Activated naive CD8-positive, alpha-beta T cell (primary cell): Measurements from ENCODE around the gene PAK5.

ENCODE experiments used
- H3K27ac Mint-ChIP-seq: one replicate; pipeline ENCODE4 v1.8.0; 2021; ENCODE audit warnings: mixed read lengths
- H3K27me3 Mint-ChIP-seq: one replicate; pipeline ENCODE4 v1.8.0; 2021; ENCODE audit warnings: mixed read lengths
- H3K36me3 Mint-ChIP-seq: one replicate; pipeline ENCODE4 v1.8.0; 2021; ENCODE audit warnings: mixed read lengths
- H3K4me1 Mint-ChIP-seq: one replicate; pipeline ENCODE4 v1.8.0; 2021; ENCODE audit warnings: low read depth, mixed read lengths
- H3K4me3 Mint-ChIP-seq: one replicate; pipeline ENCODE4 v1.8.0; 2021; ENCODE audit warnings: mild to moderate bottlenecking, mixed read lengths
- H3K9me3 Mint-ChIP-seq: one replicate; pipeline ENCODE4 v1.8.0; 2021; ENCODE audit warnings: low read depth, mixed read lengths

PAK5 gene

DNA sequence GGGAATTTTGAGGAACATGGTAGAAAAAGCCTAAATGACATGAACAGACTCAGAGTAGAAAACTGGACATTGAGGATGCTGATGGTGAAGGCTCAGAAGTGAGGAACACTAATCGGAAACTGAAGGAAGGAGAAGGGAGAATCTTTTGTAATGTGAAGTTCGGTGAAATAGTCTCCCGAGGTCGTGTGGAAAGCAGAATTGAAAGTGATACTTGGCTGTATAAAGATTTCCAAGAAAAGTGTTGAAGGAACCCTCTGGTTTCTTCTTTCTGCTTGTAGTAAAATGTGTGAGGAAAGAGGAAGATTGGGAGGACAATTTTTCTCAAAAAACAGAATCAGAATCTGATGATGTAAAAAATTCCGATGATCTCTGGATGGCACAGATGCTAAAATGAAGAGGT, 209.0 kb downstream of the PAK5 start:
- H3K27me3 Mint-ChIP-seq = peaks cover 5% of the 10 kb centered on the region
- no peaks in the 10 kb centered on the region for H3K4me1 Mint-ChIP-seq
- H3K36me3 Mint-ChIP-seq = no peaks in the 10 kb centered on the region
- H3K4me3 Mint-ChIP-seq = no peak overlapping the region
- no peak overlapping the region for H3K27ac Mint-ChIP-seq
- H3K9me3 Mint-ChIP-seq = no peaks in the 10 kb centered on the region

DNA sequence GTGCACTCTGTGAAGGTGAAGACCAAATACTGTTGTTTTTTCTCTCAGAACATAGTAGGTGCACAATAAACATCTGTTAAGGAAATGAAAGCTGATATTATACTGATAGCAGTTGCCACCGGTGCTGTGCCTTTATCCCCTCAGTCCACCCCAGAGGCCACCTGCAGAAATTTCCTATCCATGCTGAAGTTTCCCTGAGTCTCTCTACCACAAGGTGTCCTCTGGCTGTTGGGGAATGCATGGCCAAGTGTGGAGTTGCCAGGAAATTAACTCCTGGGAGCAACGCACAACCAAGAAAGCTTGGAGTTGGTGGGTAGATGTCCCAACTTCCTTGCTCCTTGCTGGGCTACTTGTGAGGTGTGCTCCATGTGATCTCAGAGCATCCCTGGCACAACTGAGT, 210.3 kb downstream of the PAK5 start:
- H3K4me3 Mint-ChIP-seq = no peak overlapping the region
- H3K27me3 Mint-ChIP-seq = peaks cover 5% of the 10 kb centered on the region
- no peak overlapping the region for H3K27ac Mint-ChIP-seq
- H3K36me3 Mint-ChIP-seq = no peaks in the 10 kb centered on the region
- no peaks in the 10 kb centered on the region for H3K9me3 Mint-ChIP-seq
- H3K4me1 Mint-ChIP-seq = no peaks in the 10 kb centered on the region

DNA sequence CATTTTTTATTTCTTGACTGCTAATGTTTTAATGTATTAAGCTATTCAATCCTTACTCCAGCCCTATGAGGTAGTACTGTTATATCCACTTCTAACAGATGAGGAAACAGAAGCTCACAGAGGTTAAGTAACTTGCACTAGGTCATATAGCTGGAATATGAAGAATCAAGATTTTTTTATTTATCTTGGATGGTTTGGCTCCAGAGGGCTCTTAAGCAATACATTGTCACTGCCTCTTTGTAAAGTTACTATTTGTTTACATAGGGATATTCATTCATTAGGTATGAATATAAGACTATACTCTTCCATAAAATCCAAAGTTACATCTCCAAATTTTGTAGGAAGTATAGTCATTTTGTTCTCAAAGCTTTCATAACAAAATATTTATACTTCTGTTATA, 210.7 kb downstream of the PAK5 start:
- no peaks in the 10 kb centered on the region for H3K9me3 Mint-ChIP-seq
- no peaks in the 10 kb centered on the region for H3K36me3 Mint-ChIP-seq
- peaks cover 5% of the 10 kb centered on the region for H3K27me3 Mint-ChIP-seq
- no peaks in the 10 kb centered on the region for H3K4me1 Mint-ChIP-seq
- no peak overlapping the region for H3K27ac Mint-ChIP-seq
- no peak overlapping the region for H3K4me3 Mint-ChIP-seq

GRCh38 chr20:9627219-9627618, 211.7 kb downstream of the PAK5 start:
- H3K9me3 Mint-ChIP-seq = no peaks in the 10 kb centered on the region
- no peaks in the 10 kb centered on the region for H3K4me1 Mint-ChIP-seq
- peaks cover 5% of the 10 kb centered on the region for H3K27me3 Mint-ChIP-seq
- H3K27ac Mint-ChIP-seq = no peak overlapping the region
- H3K36me3 Mint-ChIP-seq = no peaks in the 10 kb centered on the region
- H3K4me3 Mint-ChIP-seq = no peak overlapping the region

DNA sequence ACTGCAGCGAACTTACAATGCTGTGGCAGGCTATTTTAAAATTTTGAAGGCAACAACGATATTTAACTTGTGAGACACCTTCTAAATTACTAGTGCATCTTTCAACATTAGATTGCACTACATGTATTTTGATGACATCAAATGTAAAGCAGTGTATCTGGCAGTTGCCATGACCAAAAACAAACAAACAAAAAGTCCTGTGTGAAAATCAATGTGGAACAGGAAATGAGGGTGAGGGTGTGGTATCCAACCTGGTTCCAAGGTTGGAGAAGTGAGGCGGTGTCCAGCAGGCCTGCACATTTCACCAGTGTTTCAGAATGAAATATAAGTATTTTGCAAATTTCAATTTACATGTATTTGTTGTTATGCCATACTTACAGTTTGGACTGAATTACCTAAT, 212.5 kb downstream of the PAK5 start:
- Mint-ChIP-seq H3K27me3 (peaks cover 5% of the 10 kb centered on the region), H3K27ac (no peak overlapping the region), H3K4me3 (no peak overlapping the region), H3K4me1 (no peaks in the 10 kb centered on the region), H3K36me3 (no peaks in the 10 kb centered on the region), H3K9me3 (no peaks in the 10 kb centered on the region)

GRCh38 chr20:9617940-9618339, 220.9 kb downstream of the PAK5 start:
- H3K36me3 Mint-ChIP-seq = no peaks in the 10 kb centered on the region
- H3K4me3 Mint-ChIP-seq = no peak overlapping the region
- no peaks in the 10 kb centered on the region for H3K9me3 Mint-ChIP-seq
- H3K27me3 Mint-ChIP-seq = peaks cover 11% of the 10 kb centered on the region
- no peak overlapping the region for H3K27ac Mint-ChIP-seq
- H3K4me1 Mint-ChIP-seq = no peaks in the 10 kb centered on the region

- Mint-ChIP-seq H3K9me3 (no peaks in the 10 kb centered on the region), H3K4me1 (no peaks in the 10 kb centered on the region), H3K27ac (no peak overlapping the region), H3K27me3 (peaks cover 11% of the 10 kb centered on the region), H3K36me3 (no peaks in the 10 kb centered on the region), H3K4me3 (no peak overlapping the region)
Observed at GRCh38 chr20:9616833-9617461, 221.9 kb downstream of the PAK5 start.

- peaks cover 11% of the 10 kb centered on the region for H3K27me3 Mint-ChIP-seq
- no peak overlapping the region for H3K27ac Mint-ChIP-seq
- H3K4me3 Mint-ChIP-seq = no peak overlapping the region
- no peaks in the 10 kb centered on the region for H3K4me1 Mint-ChIP-seq
- H3K9me3 Mint-ChIP-seq = no peaks in the 10 kb centered on the region
- no peaks in the 10 kb centered on the region for H3K36me3 Mint-ChIP-seq
Observed at GRCh38 chr20:9616455-9616805, 222.4 kb downstream of the PAK5 start.

DNA sequence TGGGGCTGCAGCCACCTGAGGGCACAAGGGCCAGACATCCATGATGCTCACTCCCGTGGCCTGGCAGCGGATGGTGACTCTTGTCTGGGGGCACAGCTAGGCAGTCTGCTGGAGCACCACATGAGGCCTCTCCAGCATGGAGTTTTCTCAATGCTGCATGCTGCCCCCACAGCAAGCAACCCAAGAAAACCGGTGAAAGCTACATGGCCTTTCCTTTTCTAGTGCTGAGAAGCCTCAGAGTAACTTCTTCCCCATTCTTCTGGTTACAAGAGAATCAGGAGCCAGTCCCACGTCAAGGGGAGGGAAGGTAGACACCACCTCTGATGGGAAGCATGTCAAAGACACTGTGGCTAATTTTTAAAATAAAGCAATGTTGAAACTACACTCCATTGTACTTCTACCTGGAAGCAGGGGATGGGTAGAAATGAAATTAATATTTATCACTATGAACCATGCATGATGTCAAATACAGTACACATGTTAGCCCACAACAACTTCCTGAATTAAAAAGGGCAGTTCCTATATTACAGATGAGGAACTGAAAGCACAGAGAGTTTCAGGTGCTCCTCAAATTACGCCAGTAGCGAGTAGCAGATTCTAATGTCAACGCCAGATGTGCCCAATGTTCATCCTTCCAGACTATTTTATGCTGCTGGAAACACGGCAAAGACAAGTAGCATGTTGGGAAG, 223.0 kb downstream of the PAK5 start:
- H3K27me3 Mint-ChIP-seq = peaks cover 11% of the 10 kb centered on the region
- no peak overlapping the region for H3K27ac Mint-ChIP-seq
- H3K36me3 Mint-ChIP-seq = no peaks in the 10 kb centered on the region
- H3K4me1 Mint-ChIP-seq = no peaks in the 10 kb centered on the region
- no peaks in the 10 kb centered on the region for H3K9me3 Mint-ChIP-seq
- H3K4me3 Mint-ChIP-seq = no peak overlapping the region

DNA sequence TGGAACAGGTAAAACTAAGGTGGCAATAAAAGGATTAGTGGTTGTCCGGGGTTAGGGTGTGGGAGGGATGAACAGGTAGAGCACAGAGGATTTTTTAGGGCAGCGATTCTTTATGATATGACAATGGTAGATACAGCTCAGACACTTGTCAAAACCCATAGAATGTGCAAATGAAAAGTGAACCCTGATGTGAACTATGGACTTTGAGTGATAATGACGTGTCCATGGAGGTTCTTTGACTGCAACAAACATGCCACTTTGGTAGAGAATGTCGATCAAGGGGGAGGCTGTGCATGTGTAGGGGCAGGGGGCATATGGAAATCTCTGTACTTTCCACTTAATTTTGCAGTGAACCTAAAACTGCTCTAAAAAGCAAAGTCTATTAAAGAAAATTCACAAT, 223.8 kb downstream of the PAK5 start:
- Mint-ChIP-seq H3K4me1 (no peaks in the 10 kb centered on the region), H3K4me3 (no peak overlapping the region), H3K27me3 (peaks cover 11% of the 10 kb centered on the region), H3K9me3 (no peaks in the 10 kb centered on the region), H3K36me3 (no peaks in the 10 kb centered on the region), H3K27ac (no peak overlapping the region)

DNA sequence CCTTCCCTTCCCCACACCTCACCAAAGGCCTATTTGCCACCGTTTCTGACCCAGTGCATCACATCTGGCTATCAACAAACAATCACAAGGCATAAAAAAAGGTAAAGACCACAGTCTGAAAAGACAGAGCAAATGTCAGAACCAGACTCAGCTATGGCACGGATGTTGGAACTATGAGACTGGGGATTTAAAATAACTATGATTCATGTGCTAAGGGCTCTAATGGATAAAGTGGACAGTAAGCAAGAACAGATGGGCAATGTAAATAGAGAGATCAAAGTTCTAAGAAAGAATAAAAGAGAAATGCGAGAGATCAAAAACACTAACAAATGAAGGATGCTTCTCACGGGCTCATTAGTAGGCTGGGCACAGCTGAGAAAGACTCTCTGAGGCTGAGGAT, 225.0 kb downstream of the PAK5 start:
- Mint-ChIP-seq H3K27me3 (peaks cover 2% of the 10 kb centered on the region), H3K4me3 (no peak overlapping the region)

DNA sequence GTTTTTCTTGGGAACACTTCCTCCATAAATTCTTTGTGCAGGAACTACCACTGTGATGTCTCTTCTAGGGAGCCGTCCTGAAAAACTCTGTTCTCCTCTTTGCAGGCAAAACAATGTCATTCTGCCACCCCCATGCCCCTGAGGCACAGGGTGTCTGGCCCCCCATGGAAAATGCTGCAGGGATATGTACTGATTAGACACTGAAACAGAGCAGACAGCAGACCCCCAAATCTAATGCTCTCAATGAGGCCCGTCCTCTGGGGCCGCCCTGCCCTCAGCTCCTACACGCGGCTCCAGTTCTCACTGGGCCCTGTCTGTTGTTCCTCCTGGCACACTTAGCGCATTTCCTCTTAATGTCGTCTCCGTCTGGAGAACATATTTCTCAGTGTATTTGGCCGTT, 227.0 kb downstream of the PAK5 start:
- no peak overlapping the region for H3K27ac Mint-ChIP-seq

More for the DNA sequence above, 225.0 kb downstream of the PAK5 start:
- no peak overlapping the region for H3K27ac Mint-ChIP-seq
- no peaks in the 10 kb centered on the region for H3K9me3 Mint-ChIP-seq
- H3K36me3 Mint-ChIP-seq = no peaks in the 10 kb centered on the region
- H3K4me1 Mint-ChIP-seq = no peaks in the 10 kb centered on the region

DNA sequence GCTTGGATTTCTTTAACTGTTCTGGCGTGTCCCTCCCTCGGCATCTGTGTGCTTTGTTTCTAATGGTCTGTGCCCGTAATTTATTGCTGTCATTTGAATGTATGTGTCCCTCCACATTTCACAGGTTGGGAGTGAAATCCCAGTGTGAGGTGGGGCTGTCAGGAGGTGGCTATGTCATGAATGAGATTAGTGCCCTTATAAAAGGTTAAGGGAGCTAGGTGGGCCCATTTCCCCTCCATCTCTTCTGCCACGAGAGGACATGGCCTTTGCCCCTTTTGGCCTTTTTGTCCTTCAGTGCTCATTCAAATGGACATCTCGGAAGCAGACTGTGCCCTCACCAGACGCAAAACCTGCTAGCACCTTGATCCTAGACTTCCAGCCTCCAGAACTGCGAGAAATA, 228.2 kb downstream of the PAK5 start:
- Mint-ChIP-seq H3K27me3 (no peaks in the 10 kb centered on the region), H3K4me3 (no peak overlapping the region), H3K36me3 (no peaks in the 10 kb centered on the region), H3K27ac (no peak overlapping the region), H3K9me3 (no peaks in the 10 kb centered on the region), H3K4me1 (no peaks in the 10 kb centered on the region)

More for the DNA sequence above, 227.0 kb downstream of the PAK5 start:
- no peak overlapping the region for H3K4me3 Mint-ChIP-seq
- no peaks in the 10 kb centered on the region for H3K36me3 Mint-ChIP-seq
- H3K27me3 Mint-ChIP-seq = peaks cover 2% of the 10 kb centered on the region
- H3K9me3 Mint-ChIP-seq = no peaks in the 10 kb centered on the region
- H3K4me1 Mint-ChIP-seq = no peaks in the 10 kb centered on the region

DNA sequence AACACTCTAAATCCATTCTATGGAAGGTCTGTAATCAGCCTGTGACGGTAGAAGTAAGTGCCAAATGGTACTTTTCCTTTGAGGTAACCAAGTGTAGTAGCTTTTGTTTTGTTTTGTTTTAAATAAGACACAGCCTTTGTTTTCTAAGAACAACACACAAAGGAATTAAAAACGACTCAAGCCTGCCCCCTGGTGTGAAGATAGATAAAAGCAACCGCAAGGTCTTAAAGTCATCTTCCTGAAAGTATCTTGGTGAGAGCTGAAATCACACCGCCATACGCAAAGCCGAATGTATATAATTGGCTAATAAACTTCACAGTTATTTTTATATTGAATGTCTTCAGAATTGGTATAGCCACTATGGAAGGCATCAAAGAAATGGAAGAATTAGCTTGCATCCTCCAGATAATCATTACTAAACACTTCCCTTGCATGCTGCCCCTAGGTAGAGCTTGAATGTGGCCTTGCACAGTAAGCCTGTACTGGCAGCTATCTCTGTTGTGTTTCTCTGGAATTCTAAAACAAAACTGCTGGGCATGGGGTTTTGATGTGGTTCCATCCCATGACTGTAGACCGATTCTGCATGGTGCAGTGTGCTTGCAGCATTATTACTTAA, 228.9 kb downstream of the PAK5 start:
- no peaks in the 10 kb centered on the region for H3K9me3 Mint-ChIP-seq

GRCh38 chr20:9608639-9609340, 230.1 kb downstream of the PAK5 start:
- Mint-ChIP-seq H3K4me1 (no peaks in the 10 kb centered on the region), H3K36me3 (no peaks in the 10 kb centered on the region), H3K27ac (no peak overlapping the region), H3K27me3 (no peaks in the 10 kb centered on the region), H3K4me3 (no peak overlapping the region), H3K9me3 (no peaks in the 10 kb centered on the region)

More for the DNA sequence above, 228.9 kb downstream of the PAK5 start:
- H3K36me3 Mint-ChIP-seq = no peaks in the 10 kb centered on the region
- H3K4me3 Mint-ChIP-seq = no peak overlapping the region
- H3K27ac Mint-ChIP-seq = no peak overlapping the region
- H3K4me1 Mint-ChIP-seq = no peaks in the 10 kb centered on the region
- H3K27me3 Mint-ChIP-seq = no peaks in the 10 kb centered on the region
